RPMI7951 (cell line): ENCODE data around the gene CLCN2. TPM values are rescaled to one million over a fixed set of nuclear protein-coding genes. Genes with fewer than 3 reads are reported as not detected.

Experiments
- DNase-seq: peaks from one replicate; pipeline ENCODE4 v3.0.0-alpha.2; 2012; ENCODE audit warnings: low read depth
- total RNA-seq: library from RNA; depleted of rRNA; stranded (reverse); fragments of >200 nt; shearing (Covaris generic); gene quantifications from 2 replicates; pipeline ENCODE4 v1.2.3, GENCODE V29; 2014

Gene CLCN2
- total RNA-seq, 1 experiment from 2014 or later, result 3.0 TPM

DNA sequence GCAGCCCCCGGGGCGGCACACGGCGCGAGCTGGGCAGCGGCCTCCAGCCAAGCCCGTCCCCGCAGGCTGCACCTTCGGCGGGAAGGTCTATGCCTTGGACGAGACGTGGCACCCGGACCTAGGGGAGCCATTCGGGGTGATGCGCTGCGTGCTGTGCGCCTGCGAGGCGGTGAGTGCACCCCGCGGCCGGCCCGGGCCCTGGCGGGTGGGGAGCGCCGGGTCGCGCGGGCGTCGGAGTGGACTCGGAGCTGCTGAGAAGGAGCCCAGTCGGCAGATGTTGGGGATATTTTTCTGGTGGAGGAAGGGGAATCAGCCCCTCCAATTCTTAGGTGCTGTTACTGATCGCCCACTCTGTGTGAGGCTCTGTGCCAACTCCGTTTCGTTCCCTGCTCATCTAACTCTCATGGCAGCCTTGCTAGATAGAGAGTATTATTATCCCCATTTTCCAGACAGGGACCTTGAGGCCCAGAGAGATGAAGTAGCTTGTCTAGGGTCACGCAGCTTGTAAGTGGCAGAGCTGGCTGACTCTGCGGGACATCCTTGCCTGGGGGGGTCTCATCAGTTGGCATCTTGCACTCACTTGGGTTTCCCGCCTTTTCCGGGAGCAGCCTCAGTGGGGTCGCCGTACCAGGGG, 19.3 kb upstream of the CLCN2 start:
- no peak for DNase-seq

DNA sequence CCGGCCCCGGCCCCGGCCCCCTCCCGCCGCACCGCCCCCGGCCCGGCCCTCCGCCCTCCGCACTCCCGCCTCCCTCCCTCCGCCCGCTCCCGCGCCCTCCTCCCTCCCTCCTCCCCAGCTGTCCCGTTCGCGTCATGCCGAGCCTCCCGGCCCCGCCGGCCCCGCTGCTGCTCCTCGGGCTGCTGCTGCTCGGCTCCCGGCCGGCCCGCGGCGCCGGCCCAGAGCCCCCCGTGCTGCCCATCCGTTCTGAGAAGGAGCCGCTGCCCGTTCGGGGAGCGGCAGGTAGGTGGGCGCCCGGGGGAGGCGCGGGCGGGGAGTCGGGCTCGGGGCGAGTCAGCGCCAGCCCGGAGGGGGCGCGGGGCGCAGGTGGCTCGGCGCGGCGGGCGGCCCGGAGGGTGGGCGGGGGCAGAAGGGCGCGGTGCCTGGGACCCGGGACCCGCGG, 18.8 kb upstream of the CLCN2 start:
- peak; percentile 19 for DNase-seq

DNA sequence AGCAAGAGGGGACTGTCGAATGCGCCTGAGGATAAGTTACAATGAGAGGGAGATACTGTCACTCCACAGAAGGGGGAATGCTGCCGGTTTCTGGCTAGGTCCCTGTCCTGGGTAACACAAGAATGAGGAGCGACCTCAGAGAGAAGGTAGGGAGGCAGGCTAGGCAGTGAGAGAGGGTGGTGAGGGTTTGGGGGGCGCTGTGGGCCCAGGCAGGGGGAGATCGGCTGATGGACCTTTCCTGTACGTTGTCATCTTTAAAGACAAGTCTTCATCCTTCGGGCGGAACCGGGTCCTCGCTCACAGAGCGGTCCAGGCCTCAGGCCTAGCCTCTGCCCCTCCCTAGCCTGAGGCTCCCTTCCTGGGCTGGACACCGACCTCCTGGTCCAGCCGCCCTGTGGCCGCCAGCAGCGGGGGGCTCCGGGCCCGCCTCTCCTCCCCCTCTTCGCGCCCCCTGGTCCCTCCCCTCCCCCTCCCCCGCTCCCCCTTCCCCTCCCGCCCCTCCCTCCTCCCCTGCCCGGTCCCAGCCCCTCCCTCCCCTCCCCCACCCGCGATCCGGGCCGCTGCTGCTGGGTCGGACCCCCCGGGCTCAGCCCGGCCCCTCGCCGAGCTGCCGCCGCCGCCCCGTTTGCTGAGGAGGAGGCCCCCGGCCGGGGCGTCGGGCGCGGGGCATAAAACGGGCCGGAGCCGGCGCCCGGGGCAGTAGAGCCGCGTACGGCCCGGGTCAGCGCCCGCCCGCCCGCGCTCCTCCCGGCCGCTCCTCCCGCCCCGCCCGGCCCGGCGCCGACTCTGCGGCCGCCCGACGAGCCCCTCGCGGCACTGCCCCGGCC, 18.2 kb upstream of the CLCN2 start, which contains the start of gene CHRD:
Gene CHRD, plus strand, starts transcription at position 697 of the 827 bp plus-strand sequence. CDS start 265 bp downstream, outside the sequence.
- no peak for DNase-seq

DNA sequence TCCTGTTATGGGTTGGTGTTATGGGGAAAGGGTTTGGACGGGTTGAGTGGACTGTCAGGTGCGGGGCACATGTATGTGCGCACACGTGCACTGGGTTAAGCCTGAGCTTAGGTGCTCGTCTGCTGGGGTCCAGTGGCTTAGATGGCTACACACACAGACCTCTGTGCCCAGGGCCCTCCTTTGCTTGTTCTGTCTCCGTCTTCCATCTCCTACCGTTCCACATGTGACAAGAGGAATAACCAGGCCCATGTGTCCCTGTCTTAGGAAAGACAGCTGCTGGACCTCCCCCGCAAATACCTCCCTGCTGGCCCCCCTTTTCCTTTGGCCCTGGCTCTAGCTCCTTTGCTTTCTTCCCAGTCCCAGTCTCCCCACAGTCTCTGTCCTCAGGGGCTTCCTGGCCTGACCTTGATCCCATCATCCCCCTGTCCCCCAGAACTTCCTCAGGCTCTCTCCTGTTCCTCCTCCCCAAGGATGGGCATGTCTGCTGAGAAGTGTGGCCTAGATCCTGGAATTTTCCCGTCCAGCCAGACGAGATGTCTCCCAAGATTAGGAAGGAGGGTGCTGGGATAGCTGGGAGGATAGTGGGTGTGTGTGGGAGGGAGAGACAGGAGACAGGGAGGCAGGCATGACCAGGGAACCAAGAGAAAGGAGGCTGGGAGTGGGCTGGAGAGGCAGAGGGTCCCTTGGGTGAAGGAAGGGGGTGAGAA, 17.4 kb upstream of the CLCN2 start:
- DNase-seq, result no peak

DNA sequence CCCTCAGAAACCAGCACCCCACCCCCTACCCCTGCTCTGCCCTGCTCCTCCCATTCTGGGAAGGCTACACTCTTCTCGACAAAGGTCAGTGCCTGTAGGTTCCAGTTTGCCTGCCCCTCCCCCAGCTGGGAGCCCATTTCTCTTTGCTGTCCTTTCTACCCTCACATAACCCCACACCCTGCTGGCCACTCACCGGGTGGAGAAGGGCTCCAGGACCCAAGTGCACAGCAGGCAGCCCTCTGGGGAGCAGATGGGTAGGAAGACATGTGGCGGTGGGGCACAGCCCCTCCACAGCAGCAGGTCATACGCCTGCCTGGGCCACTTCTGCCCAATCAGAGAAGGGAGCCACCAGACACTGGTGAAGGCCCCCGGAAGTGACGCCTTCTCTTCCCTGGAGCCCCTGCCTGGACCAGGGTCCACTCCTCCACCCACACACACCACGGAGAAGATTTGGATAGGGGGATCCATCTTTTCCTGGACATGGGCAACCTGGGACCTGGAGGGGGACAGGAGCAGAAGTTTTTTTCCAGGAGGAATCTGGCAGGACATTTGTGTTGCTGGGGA, 16.6 kb upstream of the CLCN2 start, which contains the start of gene THPO:
Gene THPO, minus strand, starts transcription at position 326 of the 564 bp plus-strand sequence. CDS start 1,948 bp downstream, outside the sequence.
- no peak for DNase-seq

DNA sequence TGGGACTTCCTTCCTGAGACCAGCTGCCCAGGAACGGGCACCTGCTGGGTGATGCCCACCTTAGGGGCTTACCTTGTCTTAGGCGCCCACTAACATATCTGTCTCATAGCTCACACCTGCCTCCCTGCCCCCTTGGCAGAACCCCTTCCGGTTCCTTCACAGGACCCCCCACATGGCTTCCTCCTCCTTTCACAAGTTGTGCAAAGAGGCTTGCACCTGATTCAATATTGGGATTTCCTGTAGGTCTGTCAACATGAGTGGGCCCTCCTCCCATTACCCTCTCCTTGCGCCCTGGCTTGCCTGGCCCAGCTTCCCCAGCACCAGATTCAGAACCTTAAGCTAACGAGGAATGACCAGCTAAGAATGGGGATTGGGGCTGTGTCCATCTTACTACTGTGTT, 16.0 kb upstream of the CLCN2 start:
- DNase-seq, result no peak

DNA sequence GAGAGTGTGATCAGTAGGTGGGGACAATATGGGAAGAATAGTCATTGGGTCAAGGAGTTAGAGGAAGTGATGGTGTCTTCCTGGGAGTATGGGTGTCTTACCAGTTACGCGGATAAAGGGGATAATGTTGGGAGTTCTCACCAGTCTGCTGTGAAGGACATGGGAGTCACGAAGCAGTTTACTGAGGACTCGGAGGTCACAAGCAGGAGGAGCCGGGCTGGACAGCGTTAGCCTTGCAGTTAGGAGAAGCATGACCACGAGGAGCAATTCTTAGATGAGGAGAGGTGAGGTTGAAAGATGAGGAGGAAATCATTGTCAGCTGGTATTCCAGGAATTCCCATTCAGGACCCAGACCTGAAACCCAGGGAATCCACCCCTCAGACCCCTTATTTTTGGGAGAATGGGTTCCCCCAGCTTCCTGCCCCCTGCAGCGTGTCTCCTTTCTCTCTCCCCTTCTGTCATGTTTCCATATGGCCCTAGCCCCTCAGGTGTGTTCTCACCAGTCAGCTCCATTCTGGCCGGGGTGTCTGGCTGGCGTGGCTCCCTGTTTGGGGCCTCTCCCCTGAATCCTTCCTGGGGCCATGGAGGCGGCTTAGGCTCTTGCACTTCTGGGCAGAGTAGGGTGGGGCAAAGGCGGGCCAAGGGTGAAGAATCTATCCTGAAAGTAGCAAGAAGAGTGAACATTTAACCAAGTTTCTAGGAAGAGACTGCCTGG, 14.5 kb upstream of the CLCN2 start:
- DNase-seq, result no peak

DNA sequence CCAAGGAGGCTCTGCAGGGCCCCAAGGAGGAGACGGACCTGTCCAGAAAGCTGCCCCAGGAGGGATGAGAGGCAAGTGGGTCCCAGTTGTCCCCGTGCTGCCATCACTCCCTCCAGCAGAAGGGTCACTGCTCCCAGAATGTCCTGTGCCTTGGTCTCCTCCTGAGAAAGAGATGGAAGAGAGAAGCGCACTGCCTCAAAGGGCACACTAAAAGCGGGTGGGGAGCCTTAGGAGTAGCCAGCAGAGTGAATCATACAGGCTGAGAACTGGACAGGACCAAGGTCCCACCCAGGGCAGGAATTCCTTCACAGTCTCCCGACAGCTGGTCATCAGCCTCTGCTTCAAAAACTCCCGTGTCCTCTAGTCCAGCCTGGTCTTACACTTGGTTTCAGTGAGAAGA, 12.0 kb upstream of the CLCN2 start:
- peak; percentile 15 for DNase-seq

DNA sequence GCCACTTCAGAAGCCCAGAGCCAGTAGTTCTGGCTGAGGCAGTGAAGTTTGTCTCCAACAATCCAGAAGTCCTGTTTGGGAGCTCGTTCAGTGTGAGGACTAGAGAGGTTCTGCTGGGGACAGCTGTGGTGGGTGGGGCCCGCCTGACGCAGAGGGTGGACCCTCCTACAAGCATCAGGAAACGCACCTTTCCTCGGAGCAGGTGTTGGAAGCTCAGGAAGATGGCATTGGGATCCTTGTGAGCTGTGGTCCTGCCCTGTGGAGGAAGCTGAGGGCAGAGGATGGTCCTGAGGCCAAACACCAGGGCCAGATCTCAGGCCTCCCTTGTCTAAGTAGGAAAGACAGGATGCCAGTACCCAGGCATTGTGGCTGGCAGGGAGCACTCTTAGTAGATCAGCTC, 11.5 kb upstream of the CLCN2 start:
- DNase-seq, result no peak

DNA sequence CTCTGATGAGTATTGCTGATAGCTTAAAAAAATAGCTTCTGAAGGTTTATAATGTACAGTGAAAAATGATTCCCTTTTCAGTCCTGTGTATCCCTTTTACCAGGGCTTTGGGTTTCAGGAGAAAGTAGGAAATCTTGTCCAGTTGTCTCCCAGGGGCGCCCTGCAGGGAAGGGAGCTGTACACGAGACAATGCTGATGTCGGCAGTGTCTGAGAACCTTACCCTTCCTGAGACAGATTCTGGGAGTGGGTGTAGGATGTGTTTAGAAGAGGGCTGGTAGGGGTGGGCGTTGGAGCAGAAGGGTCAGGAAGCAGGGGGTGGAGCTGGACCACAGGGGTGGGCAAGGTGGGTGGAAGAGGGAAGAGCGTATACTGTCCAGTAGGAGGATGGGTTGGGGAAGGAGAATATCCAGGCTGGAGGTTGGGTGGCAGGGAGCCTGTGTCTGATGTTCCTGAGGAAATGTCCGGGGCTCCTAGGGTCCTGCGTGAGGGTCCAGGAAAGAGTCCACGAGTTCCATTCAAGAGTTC, 11.0 kb upstream of the CLCN2 start:
- no peak for DNase-seq

DNA sequence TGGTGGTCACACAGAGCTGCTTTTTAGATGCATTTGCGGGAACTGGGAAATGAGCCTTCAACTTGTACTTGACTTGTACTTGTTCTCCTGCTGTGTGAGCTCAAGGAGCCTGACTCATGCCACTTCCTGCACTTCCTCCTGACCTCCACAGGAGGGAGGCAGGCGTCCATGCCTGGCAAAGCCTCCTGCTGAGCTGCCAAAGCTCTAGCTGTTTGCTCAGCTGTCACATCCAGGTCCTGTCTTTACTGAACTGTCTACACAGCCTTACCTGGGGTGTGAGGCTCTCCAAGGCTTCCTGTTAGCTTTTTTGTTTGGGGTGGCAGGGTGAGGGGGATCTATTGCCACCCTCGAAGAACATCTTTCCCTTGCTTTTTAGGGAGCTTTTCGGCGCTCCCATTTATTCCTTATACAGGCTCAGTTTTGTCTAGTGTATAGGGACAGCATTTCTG, 10.2 kb upstream of the CLCN2 start:
- DNase-seq, result peak; percentile 79

DNA sequence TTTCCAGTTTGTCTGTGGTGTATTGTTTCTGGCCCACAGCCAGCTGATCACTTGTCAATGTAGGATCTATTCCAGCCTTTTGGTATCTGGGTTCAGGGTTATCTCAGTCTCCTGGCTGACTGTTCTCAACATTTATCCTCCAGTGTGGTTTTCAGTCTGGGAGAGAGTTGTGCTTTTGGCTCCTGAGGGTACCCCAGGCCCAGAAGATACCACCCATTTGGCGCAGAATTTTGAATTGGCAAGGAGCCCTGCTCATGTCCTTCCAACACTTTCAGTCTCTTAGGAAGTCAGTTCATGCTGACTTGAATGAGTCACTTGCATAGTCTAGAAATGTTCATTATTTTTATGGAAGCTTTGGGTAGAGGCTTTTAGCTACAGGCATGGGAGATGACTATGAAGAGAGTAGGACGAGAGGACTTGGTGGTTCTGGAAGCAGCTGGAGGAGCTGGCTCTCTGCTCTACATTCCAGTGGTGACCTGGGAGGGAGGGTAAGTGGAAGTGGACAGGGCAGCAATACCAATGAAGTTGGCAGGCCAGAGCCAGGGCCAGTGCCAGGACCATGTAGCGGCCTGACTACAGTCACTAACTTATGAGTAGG, 7.3 kb upstream of the CLCN2 start:
- DNase-seq, result peak; percentile 20

DNA sequence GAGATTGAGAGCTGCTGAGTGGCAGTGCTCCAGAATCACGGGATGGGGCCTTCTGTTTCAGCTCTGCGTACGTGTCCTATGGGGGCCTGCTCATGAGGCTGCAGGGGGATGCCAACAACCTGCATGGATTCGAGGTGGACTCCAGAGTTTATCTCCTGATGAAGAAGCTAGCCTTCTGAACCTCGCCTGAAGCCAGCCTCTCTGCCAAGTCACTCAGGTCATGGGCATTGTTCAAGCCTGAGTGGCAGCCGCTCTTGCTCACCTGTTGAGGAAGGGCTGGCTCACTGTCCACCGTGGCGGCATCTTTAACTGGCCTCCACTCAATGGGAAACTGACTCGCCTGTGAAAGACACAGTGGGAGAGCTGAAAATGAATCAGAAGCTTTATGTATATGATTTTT, 6.7 kb upstream of the CLCN2 start:
- DNase-seq, result no peak

DNA sequence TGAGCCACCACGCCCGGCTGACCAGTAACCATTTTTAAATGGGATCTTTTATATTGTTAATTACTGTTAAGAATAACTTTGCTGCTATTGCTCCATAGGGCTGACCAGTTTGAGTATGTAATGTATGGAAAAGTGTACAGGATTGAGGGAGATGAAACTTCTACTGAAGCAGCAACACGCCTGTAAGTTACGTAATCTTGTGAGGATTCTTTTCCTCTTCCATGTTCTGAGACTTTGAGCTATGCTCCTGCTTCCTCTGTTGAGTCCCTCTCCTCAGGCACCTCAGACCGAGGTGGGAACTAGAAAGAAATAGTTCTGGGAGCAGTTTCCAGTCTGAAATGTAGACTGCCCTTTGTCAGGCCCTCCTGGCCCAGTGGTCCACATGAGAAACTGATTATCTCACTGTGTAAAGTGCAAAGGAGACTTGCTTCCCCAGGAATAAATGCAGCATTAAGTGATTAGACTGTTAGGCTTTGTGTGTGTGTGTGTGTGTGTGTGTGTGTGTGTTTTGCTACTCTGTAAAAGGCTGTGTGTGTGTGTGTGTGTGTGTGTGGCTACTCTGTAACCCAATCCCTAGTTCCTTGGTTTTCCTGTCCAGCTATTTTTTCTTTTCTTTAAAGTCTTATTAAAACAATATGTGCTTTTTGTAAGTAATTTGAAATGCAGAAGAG, 5.3 kb upstream of the CLCN2 start:
- DNase-seq, result peak; percentile 25

DNA sequence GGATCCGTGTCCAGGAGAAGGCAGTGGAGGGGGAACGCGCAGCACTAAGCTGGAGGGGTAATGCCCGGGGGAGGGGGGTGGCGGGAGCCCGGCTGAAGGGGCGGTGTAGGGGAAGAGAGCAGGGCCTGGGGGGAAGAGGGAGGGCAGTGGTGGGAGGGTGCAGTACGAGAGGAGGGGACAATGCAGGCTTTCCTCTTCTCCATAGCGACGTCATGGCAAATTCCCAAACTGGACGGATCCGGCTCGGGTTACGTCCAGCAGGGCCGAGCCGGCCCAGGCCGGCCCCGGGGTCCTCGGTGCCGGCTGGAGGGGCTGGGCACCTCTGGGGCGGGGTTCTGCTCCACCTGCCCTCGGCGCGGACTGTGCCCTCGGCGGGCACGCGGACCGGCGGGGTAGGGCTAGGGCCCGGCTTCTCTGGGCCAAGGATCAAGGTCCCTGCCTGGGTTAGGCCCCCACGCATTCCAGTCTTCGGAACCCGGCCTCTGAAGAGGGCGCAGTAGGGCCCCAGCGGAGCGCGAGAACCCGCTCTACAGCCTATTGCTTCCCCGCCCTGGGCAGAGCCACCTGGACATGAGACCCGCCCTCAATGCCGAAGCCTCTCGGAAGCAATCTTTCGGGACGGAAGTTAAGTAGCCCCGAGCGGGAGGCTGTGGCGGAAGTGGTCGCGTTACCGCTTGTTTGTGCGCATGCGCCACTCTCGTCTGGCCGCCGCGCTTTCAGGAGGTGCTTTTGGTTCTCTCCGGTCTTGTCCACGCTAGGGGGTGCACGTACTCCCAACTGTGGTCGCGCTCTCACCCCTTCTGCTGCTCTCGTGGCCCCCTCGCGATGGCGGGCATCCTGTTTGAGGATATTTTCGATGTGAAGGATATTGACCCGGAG, 1.5 kb upstream of the CLCN2 start:
- peak; percentile 97 for DNase-seq

DNA sequence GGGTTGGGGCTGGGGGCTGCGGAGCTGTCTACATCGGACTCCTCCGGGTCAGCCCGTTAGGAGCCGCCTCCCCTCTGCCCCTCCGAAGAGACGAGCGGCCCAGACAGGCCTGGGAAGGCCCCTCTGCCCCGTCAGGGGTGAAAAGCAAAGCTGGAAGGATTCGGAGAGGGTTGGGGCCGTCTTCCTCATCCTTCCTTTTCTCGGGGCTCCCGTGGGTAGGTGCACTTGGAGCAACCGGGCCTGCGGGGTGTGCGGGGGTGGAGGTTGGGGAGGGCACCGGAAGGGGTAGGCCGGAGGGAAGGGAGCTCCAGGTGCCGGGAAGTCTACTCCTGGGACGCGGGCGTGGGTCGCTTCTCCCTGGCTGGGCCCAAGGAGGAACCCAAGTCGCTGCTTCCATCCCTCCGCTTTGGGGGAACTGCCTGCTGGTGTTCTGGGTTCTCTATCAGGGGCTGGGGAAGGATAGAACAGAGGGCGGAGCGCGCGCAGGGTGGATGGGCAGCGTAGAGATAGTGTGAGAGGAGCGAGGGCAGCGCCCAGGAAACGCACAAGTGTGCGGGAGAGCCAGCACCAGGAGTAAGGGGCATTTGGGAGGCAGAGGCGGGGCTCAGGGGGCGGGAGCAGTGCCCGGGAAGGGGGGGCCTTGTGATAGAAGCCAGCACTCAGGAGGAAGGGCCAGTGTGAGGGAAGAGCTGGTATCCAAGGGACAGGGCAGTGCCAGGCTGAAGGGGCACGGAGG, 695 bp upstream of the CLCN2 start:
- peak; percentile 80 for DNase-seq

DNA sequence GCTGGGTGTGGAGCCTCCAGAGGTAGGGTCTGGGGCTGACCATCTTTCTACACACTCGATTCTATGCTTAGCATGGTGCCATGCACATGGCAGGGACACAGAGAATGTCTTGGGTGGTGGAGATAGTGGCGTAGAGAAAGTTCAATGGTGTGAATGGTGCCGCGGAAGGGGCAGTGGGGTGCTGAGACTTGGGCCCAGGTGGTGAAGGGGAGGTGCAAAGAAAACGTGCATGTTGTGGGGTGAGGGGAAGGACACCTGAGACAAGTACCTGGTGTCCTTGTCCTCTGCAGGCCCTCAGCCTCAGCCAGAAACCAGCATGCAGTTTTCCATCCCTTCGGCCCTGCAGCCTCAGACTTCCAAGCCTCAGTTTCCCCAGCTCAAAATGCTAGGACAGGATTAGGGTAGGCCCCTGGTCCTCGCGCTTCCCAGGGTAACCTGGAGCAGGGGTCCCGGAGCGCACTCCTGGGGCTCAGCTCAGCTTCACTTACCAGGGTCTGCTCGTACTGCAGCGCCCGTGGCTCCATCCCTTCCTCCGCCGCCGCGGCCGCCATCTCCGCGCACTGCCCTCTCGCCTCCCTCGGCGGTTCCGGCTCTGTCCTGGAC, 375 bp downstream of the CLCN2 start:
- no peak for DNase-seq
